Activated naive CD8-positive, alpha-beta T cell treated with anti-CD3 and anti-CD28 coated beads, Interleukin-2, amount 50 U/mL, for 24 hours (primary cell): ENCODE data around the gene SCAMP4.

Source experiments
- ATAC-seq: fragments of 150-1000 bp; cut with Tn5 transposase; one replicate; pipeline ENCODE4 v1.10.0; 2021
- DNase-seq: peaks from one replicate; pipeline ENCODE4 v3.0.0; 2021
- H3K27ac Mint-ChIP-seq: one replicate; pipeline ENCODE4 v1.8.0; 2021; ENCODE audit warnings: mild to moderate bottlenecking, mixed read lengths
- H3K27me3 Mint-ChIP-seq: one replicate; pipeline ENCODE4 v1.8.0; 2021; ENCODE audit warnings: mixed read lengths
- H3K36me3 Mint-ChIP-seq: one replicate; pipeline ENCODE4 v1.8.0; 2021; ENCODE audit warnings: low read depth, mixed read lengths
- H3K4me1 Mint-ChIP-seq: one replicate; pipeline ENCODE4 v1.8.0; 2021; ENCODE audit warnings: mixed read lengths
- H3K4me3 Mint-ChIP-seq: one replicate; pipeline ENCODE4 v1.8.0; 2021; ENCODE audit warnings: mild to moderate bottlenecking, moderate library complexity, mixed read lengths
- H3K9me3 Mint-ChIP-seq: one replicate; pipeline ENCODE4 v1.8.0; 2021; ENCODE audit warnings: mixed read lengths

SCAMP4 gene

DNA sequence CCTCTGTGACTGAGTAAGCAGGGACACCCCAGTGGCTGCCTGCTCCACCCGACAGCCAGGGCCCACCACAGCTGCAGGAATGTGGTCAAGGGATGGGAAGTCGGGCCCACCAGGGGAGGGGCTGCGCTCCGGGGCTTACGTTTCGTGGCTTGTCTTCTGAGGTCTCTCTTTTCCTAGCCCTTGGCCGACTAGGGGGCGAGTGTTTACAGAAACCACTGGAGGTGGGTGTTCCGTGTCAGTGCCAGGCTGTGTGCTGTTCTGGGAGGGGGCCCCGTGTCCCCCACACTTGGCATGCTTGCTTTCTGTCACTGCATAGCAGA lies 4.5 kb downstream of the SCAMP4 start:
- ATAC-seq (no peak), DNase-seq (no peak)
- Mint-ChIP-seq H3K4me1 (peaks cover 32% of the 10 kb centered on the region), H3K27me3 (no peaks in the 10 kb centered on the region), H3K4me3 (no peak overlapping the region), H3K36me3 (peaks cover 7% of the 10 kb centered on the region), H3K27ac (no peak overlapping the region), H3K9me3 (no peaks in the 10 kb centered on the region)

- Mint-ChIP-seq H3K4me3 (no peak overlapping the region), H3K36me3 (peaks cover 7% of the 10 kb centered on the region), H3K4me1 (peaks cover 29% of the 10 kb centered on the region), H3K27me3 (no peaks in the 10 kb centered on the region), H3K9me3 (no peaks in the 10 kb centered on the region), H3K27ac (no peak overlapping the region)
- no peak for DNase-seq
- no peak for ATAC-seq
Measured at GRCh38 chr19:1910177-1910576, 5.0 kb downstream of the SCAMP4 start.

- DNase-seq: no peak
- Mint-ChIP-seq H3K4me3 (no peak overlapping the region), H3K27me3 (no peaks in the 10 kb centered on the region), H3K9me3 (no peaks in the 10 kb centered on the region), H3K4me1 (peaks cover 24% of the 10 kb centered on the region), H3K27ac (no peak overlapping the region), H3K36me3 (peaks cover 3% of the 10 kb centered on the region)
- ATAC-seq: no peak
Measured at GRCh38 chr19:1911098-1911497, 5.9 kb downstream of the SCAMP4 start.

DNA sequence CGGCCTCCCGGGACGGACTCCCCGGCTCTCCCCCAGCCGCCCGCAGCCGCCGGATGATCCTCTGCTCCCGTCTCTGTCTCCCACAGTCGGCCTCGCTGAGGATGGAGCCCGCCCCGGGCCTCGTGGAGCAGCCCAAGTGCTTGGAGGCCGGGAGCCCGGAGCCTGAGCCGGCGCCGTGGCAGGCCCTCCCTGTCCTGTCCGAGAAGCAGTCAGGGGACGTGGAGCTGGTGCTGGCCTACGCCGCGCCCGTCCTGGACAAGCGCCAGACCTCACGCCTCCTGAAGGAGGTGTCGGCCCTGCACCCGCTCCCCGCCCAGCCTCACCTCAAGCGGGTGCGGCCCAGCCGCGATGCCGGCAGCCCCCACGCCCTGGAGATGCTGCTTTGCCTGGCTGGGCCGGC lies 6.8 kb downstream of the SCAMP4 start:
- Mint-ChIP-seq H3K4me3 (no peak overlapping the region), H3K27ac (no peak overlapping the region), H3K27me3 (no peaks in the 10 kb centered on the region), H3K36me3 (peaks cover 3% of the 10 kb centered on the region), H3K9me3 (no peaks in the 10 kb centered on the region), H3K4me1 (peaks cover 24% of the 10 kb centered on the region)
- DNase-seq (no peak), ATAC-seq (no peak)

DNA sequence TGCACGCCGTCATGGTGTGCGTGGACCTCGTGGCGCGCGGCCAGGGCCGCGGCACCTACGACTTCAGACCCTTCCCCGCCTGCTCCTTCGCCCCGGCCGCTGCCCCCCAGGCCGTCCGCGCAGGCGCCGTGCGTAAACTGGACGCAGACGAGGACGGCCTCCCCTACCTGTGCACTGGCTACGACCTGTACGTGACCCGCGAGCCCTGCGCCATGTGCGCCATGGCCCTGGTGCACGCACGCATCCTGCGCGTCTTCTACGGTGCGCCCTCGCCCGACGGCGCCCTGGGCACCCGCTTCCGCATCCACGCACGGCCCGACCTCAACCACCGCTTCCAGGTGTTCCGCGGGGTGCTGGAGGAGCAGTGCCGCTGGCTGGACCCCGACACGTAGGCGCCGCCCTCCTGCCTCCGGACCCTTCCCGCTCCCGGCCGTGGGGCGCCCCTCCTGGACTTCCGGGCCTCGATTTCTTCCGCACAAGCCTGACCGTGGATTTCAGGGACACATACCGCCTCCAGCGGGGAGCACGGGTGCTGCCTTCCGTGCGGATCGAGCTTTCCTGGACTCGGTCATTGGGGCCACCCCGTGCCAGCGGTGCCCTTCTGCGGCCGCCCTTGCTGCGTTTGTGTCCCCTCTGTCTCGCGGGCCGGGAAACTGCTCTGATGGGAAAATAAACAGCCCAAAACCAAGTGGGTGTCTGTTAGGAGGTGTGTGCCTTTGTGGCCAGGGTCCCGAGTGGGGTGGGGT lies 7.7 kb downstream of the SCAMP4 start:
- Mint-ChIP-seq H3K9me3 (no peaks in the 10 kb centered on the region), H3K27ac (no peak overlapping the region), H3K36me3 (peaks cover 3% of the 10 kb centered on the region), H3K4me1 (peaks cover 21% of the 10 kb centered on the region), H3K27me3 (no peaks in the 10 kb centered on the region), H3K4me3 (no peak overlapping the region)
- DNase-seq: no peak
- ATAC-seq: no peak

- peaks cover 3% of the 10 kb centered on the region for H3K36me3 Mint-ChIP-seq
- no peak overlapping the region for H3K4me3 Mint-ChIP-seq
- H3K27ac Mint-ChIP-seq: no peak overlapping the region
- no peaks in the 10 kb centered on the region for H3K9me3 Mint-ChIP-seq
- no peak for ATAC-seq
- peaks cover 16% of the 10 kb centered on the region for H3K4me1 Mint-ChIP-seq
- DNase-seq: no peak
- H3K27me3 Mint-ChIP-seq: no peaks in the 10 kb centered on the region
Measured at GRCh38 chr19:1913781-1914577, 8.8 kb downstream of the SCAMP4 start.

- Mint-ChIP-seq H3K4me3 (no peak overlapping the region), H3K27ac (no peak overlapping the region), H3K4me1 (peaks cover 7% of the 10 kb centered on the region), H3K9me3 (no peaks in the 10 kb centered on the region), H3K36me3 (peaks cover 3% of the 10 kb centered on the region), H3K27me3 (no peaks in the 10 kb centered on the region)
- no peak for ATAC-seq
- DNase-seq: no peak
Measured at GRCh38 chr19:1914826-1915341, 9.7 kb downstream of the SCAMP4 start.

- Mint-ChIP-seq H3K27ac (no peak overlapping the region), H3K36me3 (peaks cover 5% of the 10 kb centered on the region), H3K9me3 (no peaks in the 10 kb centered on the region), H3K4me3 (no peak overlapping the region), H3K27me3 (no peaks in the 10 kb centered on the region), H3K4me1 (peaks cover 2% of the 10 kb centered on the region)
- DNase-seq (no peak), ATAC-seq (no peak)
Measured at GRCh38 chr19:1917146-1917545, 11.9 kb downstream of the SCAMP4 start.

DNA sequence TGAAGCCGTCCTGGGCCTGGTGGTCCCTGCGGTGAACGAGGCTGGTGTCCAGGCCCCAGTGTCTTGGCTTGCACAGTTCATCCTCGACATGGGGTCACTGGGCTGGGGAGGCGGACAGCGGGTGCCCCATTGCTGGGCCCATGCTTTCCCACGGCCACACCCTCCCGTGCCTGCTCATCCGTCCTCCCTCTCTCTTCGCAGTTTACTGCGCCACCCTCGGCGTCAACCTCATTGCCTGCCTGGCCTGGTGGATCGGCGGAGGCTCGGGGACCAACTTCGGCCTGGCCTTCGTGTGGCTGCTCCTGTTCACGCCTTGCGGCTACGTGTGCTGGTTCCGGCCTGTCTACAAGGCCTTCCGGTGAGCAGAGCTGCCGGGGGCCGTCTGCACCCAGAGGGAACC lies 12.7 kb downstream of the SCAMP4 start:
- ATAC-seq (no peak), DNase-seq (no peak)
- Mint-ChIP-seq H3K27ac (no peak overlapping the region), H3K27me3 (no peaks in the 10 kb centered on the region), H3K36me3 (peaks cover 5% of the 10 kb centered on the region), H3K9me3 (no peaks in the 10 kb centered on the region), H3K4me3 (no peak overlapping the region), H3K4me1 (peaks cover 2% of the 10 kb centered on the region)

DNA sequence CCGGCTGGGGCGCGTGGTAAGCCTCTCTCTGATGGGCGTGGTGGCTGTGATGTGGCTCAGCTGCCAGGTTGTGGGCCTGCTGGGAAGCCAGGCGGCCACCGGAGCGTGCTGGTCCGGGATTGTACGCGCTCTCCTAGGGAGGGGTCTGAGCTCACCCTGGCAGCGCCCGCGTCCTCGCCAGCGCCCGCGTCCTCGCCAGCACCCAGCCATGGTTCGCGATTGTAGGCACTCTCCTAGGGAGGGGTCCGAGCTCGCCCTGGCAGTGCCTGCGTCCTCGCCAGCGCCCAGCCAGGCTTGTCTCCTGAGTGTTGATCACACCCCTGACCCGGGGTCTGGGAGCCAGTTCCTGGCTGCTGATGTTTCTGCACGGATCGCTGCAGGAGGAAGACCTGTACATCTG lies 13.8 kb downstream of the SCAMP4 start:
- no peaks in the 10 kb centered on the region for H3K9me3 Mint-ChIP-seq
- H3K36me3 Mint-ChIP-seq: peaks cover 2% of the 10 kb centered on the region
- ATAC-seq (no peak), DNase-seq (no peak)
- H3K27ac Mint-ChIP-seq: no peak overlapping the region
- no peaks in the 10 kb centered on the region for H3K27me3 Mint-ChIP-seq
- H3K4me3 Mint-ChIP-seq: no peak overlapping the region
- H3K4me1 Mint-ChIP-seq: peaks cover 3% of the 10 kb centered on the region

DNA sequence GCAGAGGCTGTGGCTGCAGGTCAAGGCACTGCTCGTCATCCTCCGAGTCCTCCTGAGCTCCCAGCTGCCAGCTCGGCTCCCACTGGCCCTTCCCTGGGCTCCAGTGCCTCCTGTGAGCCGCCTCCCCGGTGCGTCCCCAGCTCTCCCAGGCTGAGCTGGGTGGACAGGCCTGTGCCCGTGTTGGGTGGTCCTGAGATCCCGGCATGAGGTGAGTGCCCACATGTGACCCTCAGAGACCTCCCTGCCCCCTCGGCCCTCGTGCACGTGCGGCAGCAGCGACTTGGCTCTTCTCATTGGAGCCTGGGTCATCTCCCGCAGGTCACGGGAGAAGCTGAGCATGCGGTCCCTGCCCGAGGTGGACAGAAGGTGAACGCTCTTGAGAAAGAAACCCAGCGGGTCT lies 15.4 kb downstream of the SCAMP4 start:
- H3K27me3 Mint-ChIP-seq: no peaks in the 10 kb centered on the region
- H3K4me1 Mint-ChIP-seq: peaks cover 3% of the 10 kb centered on the region
- no peaks in the 10 kb centered on the region for H3K9me3 Mint-ChIP-seq
- DNase-seq (no peak), ATAC-seq (no peak)
- H3K27ac Mint-ChIP-seq: no peak overlapping the region
- H3K36me3 Mint-ChIP-seq: peaks cover 2% of the 10 kb centered on the region
- H3K4me3 Mint-ChIP-seq: no peak overlapping the region

GRCh38 chr19:1921326-1921725 lies 16.1 kb downstream of the SCAMP4 start:
- Mint-ChIP-seq H3K36me3 (peaks cover 2% of the 10 kb centered on the region), H3K4me1 (peaks cover 3% of the 10 kb centered on the region), H3K4me3 (no peak overlapping the region), H3K9me3 (no peaks in the 10 kb centered on the region), H3K27ac (no peak overlapping the region), H3K27me3 (no peaks in the 10 kb centered on the region)
- DNase-seq: no peak
- ATAC-seq: no peak

DNA sequence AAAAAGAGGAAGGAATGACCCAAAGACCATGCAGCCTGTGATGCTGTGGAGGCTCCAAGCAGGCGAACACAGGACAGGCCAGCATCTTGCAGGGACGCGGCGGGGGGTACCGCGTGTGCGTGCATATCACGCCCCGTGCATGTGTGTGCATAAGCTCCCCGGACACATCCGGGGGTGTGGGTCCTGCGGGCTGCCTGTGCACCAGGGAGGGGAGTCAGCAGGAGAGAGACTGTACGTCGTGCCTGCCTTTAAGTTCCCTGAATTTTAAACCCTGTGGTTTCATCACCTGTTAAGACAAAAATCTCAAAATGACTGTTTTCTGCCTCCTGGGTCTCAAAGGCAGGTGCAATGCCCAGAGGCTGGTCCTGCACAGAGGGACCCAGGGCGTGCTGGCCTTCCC lies 16.6 kb downstream of the SCAMP4 start:
- no peak for DNase-seq
- peaks cover 3% of the 10 kb centered on the region for H3K4me1 Mint-ChIP-seq
- H3K27me3 Mint-ChIP-seq: no peaks in the 10 kb centered on the region

DNA sequence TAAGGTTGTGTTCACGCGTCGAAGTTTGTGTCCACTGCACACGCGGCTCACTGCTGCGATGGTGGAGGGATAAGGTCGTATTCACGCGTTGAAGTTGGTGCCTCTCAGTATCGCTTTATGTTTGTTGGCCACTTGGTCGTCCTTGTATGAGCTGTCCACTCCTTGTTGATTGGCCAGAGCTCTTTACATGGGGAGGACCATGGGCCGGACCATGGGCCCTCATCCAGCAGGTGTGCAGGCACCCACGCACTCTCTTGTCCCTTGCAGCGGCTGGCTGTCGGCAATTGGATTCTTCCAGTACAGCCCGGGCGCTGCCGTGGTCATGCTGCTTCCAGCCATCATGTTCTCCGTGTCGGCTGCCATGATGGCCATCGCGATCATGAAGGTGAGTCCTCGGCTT lies 17.6 kb downstream of the SCAMP4 start:
- Mint-ChIP-seq H3K27ac (no peak overlapping the region), H3K9me3 (no peaks in the 10 kb centered on the region), H3K4me1 (peaks cover 7% of the 10 kb centered on the region), H3K27me3 (no peaks in the 10 kb centered on the region), H3K4me3 (no peak overlapping the region), H3K36me3 (peaks cover 2% of the 10 kb centered on the region)
- ATAC-seq: no peak
- no peak for DNase-seq

More for the DNA sequence above, 16.6 kb downstream of the SCAMP4 start:
- Mint-ChIP-seq H3K36me3 (peaks cover 2% of the 10 kb centered on the region), H3K9me3 (no peaks in the 10 kb centered on the region), H3K4me3 (no peak overlapping the region), H3K27ac (no peak overlapping the region)
- no peak for ATAC-seq

- no peak for DNase-seq
- Mint-ChIP-seq H3K4me1 (peaks cover 9% of the 10 kb centered on the region), H3K9me3 (no peaks in the 10 kb centered on the region), H3K4me3 (no peak overlapping the region), H3K36me3 (peaks cover 2% of the 10 kb centered on the region), H3K27me3 (no peaks in the 10 kb centered on the region), H3K27ac (peak overlapping the region; percentile 22)
- peak; percentile 61 for ATAC-seq
Measured at GRCh38 chr19:1923319-1923718, 18.1 kb downstream of the SCAMP4 start.
